GM20000 (cell line): ENCODE measurements around the gene THOP1.

Source experiments
- DNase-seq: peaks from one replicate; pipeline ENCODE4 v3.0.0; 2012; ENCODE audit warnings: low spot score
- TF ChIP-seq, protein P1 (sequence below): IDR thresholded peaks from 2 replicates; pipeline ENCODE4 v1.5.1; 2012; ENCODE audit warnings: mild to moderate bottlenecking, control low read depth; ENCODE audit errors: extremely low read depth, missing control alignments

THOP1 gene

DNA sequence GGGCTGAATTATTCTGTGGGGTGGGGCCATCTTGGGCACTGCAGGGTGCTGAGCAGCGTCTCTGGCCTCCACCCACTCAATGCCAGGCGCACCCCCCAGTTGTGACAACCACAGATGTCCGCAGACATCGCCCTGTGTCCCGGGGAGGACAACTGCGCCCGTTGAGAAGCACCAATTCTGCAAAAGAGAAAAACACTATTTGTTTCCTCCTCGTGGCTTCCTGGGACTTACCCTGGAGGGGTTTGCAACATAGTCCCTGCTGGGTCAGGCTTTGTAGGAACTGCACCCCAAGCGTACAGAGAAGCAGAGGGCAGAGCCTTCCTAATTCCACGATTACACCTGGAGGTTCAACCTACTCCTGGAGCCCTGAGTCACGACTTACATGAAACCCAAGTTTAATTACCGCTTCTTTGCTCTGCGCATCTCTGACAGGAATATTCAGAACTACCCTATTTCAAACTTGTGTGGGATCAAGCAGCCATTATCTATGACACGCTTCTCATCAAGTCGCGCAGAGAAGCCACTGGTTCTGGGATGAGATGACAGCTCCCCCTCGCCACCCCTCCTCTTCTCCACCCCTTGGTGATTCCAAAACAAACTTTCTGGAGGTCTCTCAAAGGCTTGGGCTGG lies 34.4 kb upstream of the THOP1 start:
- DNase-seq, result no peak
- TF ChIP-seq, protein P1, sequence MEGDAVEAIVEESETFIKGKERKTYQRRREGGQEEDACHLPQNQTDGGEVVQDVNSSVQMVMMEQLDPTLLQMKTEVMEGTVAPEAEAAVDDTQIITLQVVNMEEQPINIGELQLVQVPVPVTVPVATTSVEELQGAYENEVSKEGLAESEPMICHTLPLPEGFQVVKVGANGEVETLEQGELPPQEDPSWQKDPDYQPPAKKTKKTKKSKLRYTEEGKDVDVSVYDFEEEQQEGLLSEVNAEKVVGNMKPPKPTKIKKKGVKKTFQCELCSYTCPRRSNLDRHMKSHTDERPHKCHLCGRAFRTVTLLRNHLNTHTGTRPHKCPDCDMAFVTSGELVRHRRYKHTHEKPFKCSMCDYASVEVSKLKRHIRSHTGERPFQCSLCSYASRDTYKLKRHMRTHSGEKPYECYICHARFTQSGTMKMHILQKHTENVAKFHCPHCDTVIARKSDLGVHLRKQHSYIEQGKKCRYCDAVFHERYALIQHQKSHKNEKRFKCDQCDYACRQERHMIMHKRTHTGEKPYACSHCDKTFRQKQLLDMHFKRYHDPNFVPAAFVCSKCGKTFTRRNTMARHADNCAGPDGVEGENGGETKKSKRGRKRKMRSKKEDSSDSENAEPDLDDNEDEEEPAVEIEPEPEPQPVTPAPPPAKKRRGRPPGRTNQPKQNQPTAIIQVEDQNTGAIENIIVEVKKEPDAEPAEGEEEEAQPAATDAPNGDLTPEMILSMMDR, result no peak

- TF ChIP-seq, protein P1, result no peak
- no peak for DNase-seq
These were observed 33.9 kb upstream of the THOP1 start for GRCh38 chr19:2751438-2751830.

GRCh38 chr19:2754659-2755447 lies 30.4 kb upstream of the THOP1 start:
- TF ChIP-seq, protein P1, result no peak
- DNase-seq, result no peak

DNA sequence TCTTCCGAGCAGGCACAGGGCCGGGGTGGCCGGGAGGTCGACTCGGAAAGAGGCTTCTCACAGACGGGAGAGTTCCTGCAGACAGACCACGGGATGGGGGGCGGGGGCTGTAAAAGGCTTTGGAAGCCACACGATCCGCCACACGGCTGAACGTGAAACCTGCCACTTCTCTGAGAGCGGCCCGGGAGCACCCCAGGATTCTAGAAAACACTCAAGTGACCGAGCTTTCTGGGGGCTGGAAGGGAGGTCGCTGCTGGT lies 29.9 kb upstream of the THOP1 start:
- TF ChIP-seq, protein P1, result no peak

GRCh38 chr19:2755811-2756210 lies 29.5 kb upstream of the THOP1 start:
- DNase-seq, result no peak
- TF ChIP-seq, protein P1, result no peak

More for the DNA sequence above, 29.9 kb upstream of the THOP1 start:
- no peak for DNase-seq

DNA sequence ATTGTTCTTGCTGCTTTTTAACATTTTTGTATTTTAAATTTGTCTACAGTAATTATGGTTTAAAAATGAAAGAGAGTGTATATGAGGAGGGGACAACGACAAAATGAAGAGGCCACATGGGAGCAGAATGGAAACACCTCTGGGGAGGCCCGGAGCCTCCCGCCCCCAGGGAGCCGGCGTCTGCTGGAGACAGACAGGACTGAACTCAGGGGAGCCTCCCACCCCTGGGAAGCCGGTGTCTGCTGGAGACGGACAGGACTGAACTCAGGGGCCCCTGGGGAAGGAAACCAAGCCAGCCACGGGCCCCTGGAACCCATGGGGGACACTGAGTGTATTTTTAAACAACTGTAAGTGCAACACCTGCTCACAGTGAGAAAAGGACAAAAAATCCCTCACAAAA lies 28.8 kb upstream of the THOP1 start:
- TF ChIP-seq, protein P1, result no peak
- DNase-seq, result no peak

DNA sequence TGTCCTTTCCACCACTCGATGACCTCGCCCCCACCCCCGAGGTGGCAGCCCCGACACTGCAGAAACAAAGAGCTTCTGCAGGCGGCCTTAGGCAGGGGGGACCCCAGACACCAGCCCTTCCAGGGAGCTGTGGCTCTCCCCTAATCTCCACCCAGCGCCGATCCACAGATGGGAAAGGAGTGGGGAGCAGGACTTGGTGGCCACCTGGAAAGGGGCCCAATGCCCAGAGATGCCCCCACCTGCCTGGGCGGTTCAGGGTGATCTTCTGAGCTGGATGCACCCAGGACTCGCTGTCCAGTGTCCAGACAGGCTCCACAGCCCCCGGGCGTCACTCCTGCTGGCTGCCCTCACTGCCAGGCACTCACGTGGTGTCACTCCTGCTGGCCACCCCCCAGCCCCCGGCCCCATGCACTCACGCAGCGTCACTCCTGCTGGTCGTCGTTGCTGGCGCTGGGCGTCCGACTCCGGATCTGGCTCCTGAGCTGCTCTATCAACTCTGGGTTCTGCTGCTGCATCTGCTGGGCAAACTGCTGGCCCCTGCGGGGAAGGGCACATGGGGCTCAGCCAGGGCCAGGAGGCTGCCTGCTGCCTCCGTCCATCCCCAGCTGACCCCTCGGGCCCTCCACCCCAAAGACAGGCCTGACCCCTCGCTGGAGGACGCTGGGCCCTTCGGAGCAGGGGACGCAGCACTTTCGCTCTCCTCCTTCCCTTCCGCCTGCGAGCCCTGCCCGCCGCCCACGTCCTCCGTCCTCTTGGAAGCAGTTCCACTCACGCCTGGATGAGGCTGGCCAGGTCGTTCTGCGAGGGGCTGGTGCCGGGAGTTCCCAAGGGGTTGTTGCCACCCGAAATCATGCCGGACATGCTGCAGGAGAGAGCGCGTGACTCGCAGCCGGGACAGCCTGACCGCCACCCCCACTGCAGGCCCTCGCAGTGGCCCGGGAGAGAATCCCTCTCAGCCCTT lies 28.1 kb upstream of the THOP1 start:
- TF ChIP-seq, protein P1, result no peak
- DNase-seq, result no peak
